HepG2 (cell line): ENCODE results near the gene CALN1.

Source experiments
- FOXJ3 ChIP-seq: sonication (generic); formaldehyde crosslinking; IDR thresholded peaks from 2 replicates; pipeline ENCODE4 v1.4.0; 2020; ENCODE audit warnings: missing genetic modification reagents, mild to moderate bottlenecking, borderline replicate concordance
- RXRA ChIP-seq: sonication (generic); formaldehyde crosslinking; IDR thresholded peaks from 2 replicates; pipeline ENCODE4 v1.5.1; 2020; ENCODE audit warnings: missing genetic modification reagents

DNA sequence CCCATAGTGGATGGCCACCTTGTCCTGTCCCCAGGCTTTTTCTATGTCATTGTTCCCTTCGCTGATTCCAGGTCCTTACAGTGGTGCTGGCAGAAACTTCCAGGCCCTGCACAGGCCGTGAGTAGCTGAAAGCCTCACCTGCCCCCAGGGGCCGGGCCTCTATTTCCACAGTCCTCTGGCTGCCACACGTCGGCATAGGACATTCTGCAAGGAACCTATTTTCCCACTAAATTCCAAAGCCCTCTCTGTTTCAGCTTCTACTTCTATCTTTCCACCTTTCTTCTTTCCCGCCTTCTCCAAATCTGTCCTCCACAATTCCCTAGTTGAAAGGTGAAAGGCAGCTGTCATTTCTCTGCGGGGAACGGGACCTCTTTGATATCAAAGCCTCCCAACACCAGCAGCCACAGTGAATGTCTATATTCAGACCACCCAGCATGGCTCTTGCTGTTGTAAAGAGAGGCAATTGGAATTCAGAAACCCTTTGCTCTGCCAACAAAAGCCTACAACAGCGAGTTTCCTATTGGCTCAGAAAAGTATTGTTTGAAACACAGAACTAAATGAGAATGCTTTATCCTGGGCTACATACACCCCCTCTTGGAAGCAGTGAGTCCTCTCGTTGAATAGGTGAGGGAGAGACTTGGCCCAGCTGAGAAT, 672.5 kb downstream of the CALN1 start:
- TF ChIP-seq FOXJ3 (CRISPR knock-in tag) (no peak), RXRA (CRISPR knock-in tag) (no peak)
